Daoy (cell line): ENCODE measurements around the gene PCNT. TPM values are rescaled to one million over a fixed set of nuclear protein-coding genes. Genes with fewer than 3 reads are reported as not detected.

ENCODE experiments used
- DNase-seq: peaks from one replicate; pipeline ENCODE4 v3.0.0-alpha.2; 2015; ENCODE audit warnings: low read depth
- total RNA-seq: library from RNA; depleted of rRNA; stranded (reverse); fragments of >200 nt; shearing (Covaris generic); gene quantifications from 2 replicates; pipeline ENCODE4 v1.2.3, GENCODE V29; 2014

PCNT gene
- total RNA-seq, 1 experiment from 2014 or later = 20.4 TPM

- DNase-seq = no peak
Measured at GRCh38 chr21:46379105-46379504, 55.1 kb downstream of the PCNT start.

GRCh38 chr21:46379691-46380090, 55.7 kb downstream of the PCNT start:
- no peak for DNase-seq

DNA sequence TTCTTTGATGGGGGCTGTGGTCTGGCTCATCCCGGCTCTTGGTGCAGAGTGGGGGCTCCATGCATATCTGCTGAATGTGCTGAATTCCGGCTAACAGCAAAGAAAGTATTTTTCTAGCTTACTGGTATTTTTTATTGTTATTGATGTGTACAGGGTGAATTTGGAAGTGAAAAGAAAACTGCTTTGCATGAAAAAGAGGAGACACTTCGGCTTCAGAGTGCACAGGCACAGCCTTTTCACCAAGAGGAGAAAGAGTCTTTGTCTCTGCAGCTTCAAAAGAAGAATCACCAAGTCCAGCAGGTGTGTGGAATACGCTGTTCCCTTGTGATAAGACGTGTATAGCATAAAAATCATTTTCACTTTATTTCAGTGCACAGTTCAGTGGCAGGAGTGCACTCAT, 57.6 kb downstream of the PCNT start:
- DNase-seq = no peak

GRCh38 chr21:46384556-46384955, 60.6 kb downstream of the PCNT start:
- DNase-seq = no peak

DNA sequence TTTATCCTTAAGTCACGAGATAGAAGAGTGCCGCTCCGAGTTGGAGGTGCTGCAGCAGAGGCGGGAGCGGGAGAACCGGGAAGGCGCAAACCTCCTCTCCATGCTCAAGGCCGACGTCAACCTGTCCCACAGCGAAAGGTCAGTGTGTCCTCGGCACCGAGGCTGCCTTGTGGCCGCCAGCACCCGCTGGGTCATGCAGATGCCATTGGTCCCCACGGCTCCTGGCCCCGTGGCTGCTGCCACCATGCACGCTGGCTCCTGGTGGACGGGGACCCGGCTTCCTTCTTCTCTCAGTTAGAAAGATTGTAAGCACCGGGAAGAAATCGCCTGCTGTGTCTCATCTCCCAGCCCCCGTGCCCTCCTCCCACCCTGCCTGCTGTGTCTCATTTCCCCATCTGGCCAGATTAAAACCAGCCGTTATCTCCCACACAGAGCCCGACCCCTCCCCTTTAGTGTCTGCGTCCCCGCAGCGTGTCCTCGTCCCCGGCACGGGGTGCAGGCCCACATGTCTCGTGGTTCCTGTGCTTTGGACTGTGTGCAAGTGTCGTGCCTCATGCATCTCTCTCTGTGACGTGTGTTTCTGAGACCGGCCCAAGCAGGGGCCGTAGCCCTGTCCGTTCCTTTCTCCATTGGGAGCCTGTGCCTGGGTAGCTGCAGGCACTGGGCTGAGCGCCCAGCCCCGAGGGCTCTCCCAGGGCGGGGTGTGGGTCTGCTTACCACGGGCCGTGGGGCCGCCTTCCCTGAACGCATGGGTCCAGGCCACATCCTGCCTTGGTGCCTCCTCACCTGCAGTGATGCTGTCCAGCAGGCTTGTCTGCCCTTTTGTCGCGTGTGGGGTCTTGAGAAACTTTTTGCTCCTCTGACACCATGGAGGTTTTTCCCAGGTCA, 62.1 kb downstream of the PCNT start:
- no peak for DNase-seq

DNA sequence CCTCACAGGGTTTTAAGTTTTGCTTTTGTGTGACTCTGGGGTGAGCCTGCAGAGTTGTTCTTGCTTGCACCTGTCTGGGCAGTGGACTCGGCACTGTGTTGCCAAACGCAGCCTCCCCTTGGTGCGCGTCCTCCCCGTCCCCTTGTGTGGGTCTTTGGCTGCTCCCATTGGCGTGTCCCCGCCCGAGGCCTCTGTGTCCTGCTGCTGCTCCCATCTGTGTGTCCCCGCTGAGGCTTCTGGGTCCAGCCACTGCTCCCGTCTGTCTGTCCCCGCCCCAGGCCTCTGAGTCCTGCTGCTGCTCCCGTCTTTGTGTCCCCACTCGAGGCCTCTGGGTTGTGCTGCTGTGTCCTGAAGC, 62.8 kb downstream of the PCNT start:
- no peak for DNase-seq

DNA sequence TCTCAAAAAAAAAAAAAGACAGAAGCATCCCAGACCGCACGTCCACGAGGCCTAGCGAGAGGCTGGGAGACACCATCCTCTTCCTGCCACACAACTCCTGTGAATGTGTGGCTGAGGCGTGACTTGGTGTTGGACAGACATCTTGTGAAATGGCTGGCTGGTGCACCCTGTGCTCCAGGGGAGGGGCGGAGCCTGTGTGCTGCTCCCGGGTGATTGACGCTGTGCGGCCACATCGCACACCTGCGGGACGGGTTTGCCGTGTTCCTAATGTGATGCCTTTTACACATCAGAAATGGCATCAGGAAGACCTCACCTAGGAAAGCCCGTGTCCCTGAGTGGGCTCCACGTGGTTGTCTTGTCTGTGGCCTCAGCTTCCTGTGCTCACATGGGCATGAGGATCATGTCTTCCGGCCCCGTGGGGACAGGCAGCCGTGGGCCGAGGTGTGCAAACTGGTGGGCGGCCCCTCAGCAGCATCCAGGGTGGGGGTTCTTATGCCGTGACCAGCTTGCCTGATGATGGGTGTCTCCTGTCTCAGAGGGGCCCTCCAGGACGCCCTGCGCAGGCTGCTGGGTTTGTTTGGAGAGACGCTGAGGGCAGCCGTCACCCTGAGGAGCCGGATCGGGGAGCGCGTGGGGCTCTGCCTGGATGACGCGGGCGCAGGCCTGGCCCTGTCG, 64.4 kb downstream of the PCNT start:
- no peak for DNase-seq

DNA sequence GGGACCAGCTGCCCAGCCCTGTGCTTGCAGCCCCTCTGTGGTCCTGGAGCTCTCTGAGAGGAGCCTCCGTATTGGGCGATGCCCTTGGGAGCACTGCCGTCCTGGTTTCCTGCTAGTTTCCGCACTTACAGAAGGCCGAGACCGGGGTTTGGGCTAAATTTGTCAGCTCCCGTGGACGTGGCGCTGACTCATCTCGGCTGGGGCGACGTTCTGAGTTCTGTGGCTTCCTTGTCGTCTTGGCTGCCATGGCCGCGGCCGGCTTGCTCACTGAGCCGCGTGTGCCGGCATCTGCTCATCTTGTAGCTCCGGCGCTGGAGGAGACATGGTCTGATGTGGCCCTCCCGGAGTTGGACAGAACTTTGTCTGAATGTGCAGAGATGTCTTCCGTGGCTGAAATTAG, 64.9 kb downstream of the PCNT start:
- no peak for DNase-seq

- no peak for DNase-seq
Measured at GRCh38 chr21:46390603-46391545, 66.9 kb downstream of the PCNT start.

GRCh38 chr21:46391773-46392172, 67.8 kb downstream of the PCNT start:
- no peak for DNase-seq

GRCh38 chr21:46392921-46393320, 69.0 kb downstream of the PCNT start:
- DNase-seq = no peak

- no peak for DNase-seq
Measured at GRCh38 chr21:46393451-46393940, 69.5 kb downstream of the PCNT start.

DNA sequence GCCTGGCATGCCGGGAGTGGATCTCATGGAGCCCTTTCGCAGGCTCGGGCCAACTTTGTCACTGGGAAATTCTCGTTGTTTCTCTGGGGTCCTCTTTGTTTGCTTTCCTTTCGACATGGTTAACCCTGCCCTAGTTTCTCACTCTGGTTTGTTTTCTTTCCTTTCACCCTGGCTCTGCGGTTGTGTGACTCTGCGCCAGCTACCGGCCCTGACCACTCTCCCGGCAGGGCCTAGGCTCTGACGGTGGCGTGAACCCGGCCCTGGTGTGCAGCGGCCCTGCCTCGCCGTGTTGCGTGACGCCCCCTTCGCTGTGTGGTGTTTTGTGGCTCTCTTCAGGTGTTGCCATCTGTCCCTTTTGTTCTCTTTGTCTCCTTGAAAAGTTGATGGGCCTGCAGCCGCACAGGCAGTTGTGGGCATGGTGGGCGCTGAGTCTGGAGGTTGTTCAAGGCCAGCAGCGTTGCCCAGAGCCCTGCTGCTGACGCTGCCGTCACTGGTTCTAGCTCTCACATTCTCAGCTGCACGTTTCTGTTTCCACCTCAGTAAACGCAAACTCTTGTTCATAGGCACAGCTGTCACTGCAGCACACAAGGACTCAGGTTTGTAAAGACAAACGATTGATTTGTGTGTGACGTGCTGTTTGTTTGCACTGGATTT, 70.1 kb downstream of the PCNT start:
- no peak for DNase-seq

GRCh38 chr21:46394595-46395104, 70.7 kb downstream of the PCNT start:
- DNase-seq = no peak

- no peak for DNase-seq
Measured at GRCh38 chr21:46397211-46397905, 73.4 kb downstream of the PCNT start.

- DNase-seq = no peak
Measured at GRCh38 chr21:46397993-46398392, 74.0 kb downstream of the PCNT start.

DNA sequence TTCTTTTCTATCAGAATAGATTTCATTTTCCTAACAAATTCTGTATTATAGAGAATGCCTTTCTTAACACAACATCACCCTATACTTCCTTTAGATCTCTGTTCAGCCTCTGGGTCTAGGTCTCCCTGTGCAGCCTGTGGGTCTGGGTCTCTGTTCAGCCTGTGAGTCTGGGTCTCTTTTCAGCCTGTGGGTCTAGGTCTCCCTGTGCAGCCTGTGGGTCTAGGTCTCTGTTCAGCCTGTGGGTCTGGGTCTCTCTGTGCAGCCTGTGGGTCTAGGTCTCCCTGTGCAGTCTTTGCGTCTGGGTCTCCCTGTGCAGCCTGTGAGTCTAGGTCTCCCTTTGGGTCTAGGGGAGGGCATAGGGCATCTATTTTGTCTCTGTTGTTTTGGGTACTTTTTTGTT, 75.2 kb downstream of the PCNT start:
- no peak for DNase-seq

DNA sequence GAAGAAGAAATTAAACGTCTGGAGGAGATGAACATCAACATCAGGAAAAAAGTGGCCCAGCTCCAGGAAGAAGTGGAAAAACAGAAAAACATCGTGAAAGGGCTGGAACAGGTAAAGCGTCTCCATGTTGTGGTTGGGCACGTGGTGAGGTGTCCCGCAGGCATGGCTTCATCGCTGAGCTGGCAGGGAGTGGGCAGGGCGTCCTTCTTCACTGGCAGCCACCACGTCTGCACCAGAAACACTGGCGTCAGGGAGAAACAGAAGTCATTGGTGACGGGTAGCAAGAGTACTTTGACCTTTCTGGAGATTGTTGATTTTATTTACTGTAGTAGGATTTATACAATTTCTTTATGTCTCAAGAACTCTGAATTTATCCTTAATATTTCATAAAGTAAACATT, 75.7 kb downstream of the PCNT start:
- no peak for DNase-seq

- no peak for DNase-seq
Measured at GRCh38 chr21:46401186-46401910, 77.4 kb downstream of the PCNT start.

GRCh38 chr21:46402421-46402820, 78.5 kb downstream of the PCNT start:
- DNase-seq = no peak
